ENCODE measurements around the gene VPS4A. TPM values are rescaled to one million over a fixed set of nuclear protein-coding genes. Genes with fewer than 3 reads are reported as not detected.
"Not testable (repeated sequence)": the region's sequence is repeated elsewhere in the genome, so short reads cannot be mapped to it uniquely, and the experiment has no call there.

Gene VPS4A
- total RNA-seq, 6 donors from 2014 or later, result 27.8 to 48.6 (median 32.9) TPM

DNA sequence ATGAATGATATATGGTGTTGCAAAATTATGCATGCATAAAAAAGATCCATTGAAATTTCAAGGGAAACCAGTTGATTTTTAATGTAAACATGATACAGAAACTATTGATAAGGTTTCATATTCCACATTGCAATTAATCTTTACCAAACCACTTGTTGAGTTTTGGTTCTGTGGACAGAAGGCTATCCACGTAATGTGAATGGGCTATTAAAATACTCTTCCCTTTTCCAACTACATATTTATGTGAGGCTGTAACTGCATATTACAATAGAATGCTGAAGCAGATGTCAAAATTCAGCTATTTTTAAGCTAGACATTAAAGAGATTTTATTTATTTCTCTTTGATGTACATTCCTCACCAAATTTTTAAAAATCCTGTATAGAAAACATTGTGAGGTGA, 33.7 kb upstream of the VPS4A start:
- Histone ChIP-seq H3K4me1 (peaks cover 12 to 15% (median 15%) of the 10 kb centered on the region in 4 donors), H3K36me3 (peaks cover 0 to 3% (median 0%) of the 10 kb centered on the region in 4 donors), H3K4me3 (no peak overlapping the region), H3K9me3 (no peaks in the 10 kb centered on the region), H3K27me3 (no peaks in the 10 kb centered on the region), H3K27ac (peak overlapping the region in 2 of 4 donors; percentile 2 to 5)
- 84 to 85% methylated on average over 1 of the region's 1 CpG for WGBS, 2 donors
- no peak for ATAC-seq (ENCODE audit: low FRiP score in 2 of 2)
- DNase-seq, result no peak
- TF ChIP-seq EP300 (IDR thresholded peaks at IDR 0.05) (no peak), POLR2A (IDR thresholded peaks at IDR 0.05) (no peak), POLR2AphosphoS5 (IDR thresholded peaks at IDR 0.05) (no peak)
- TF ChIP-seq, protein P1, sequence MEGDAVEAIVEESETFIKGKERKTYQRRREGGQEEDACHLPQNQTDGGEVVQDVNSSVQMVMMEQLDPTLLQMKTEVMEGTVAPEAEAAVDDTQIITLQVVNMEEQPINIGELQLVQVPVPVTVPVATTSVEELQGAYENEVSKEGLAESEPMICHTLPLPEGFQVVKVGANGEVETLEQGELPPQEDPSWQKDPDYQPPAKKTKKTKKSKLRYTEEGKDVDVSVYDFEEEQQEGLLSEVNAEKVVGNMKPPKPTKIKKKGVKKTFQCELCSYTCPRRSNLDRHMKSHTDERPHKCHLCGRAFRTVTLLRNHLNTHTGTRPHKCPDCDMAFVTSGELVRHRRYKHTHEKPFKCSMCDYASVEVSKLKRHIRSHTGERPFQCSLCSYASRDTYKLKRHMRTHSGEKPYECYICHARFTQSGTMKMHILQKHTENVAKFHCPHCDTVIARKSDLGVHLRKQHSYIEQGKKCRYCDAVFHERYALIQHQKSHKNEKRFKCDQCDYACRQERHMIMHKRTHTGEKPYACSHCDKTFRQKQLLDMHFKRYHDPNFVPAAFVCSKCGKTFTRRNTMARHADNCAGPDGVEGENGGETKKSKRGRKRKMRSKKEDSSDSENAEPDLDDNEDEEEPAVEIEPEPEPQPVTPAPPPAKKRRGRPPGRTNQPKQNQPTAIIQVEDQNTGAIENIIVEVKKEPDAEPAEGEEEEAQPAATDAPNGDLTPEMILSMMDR (IDR thresholded peaks at IDR 0.05), result no peak

DNA sequence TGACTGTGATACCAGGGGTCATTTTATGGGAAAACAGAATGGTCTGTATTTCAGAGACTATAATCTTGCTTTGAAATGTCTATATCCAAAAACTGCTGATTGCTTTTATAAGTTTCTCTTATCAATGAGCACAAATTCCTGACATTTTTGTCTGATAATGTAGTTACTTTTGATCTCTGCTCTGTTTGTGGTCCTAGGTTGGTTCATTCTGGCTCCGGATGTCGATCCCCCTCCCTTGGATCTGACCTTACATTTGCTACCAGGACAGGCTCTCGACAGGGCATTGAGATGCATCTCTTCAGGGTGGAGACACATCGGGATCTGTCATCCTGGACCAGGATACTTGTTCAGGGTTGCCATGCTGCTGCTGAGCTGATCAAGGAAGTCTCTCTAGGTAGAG, 27.3 kb upstream of the VPS4A start:
- H3K4me3 ChIP-seq, result no peak overlapping the region
- H3K27ac ChIP-seq, result no peak overlapping the region
- ATAC-seq (ENCODE audit: low FRiP score in 2 of 2) (no peak), DNase-seq (no peak)
- 76 to 94% methylated on average over 4 of the region's 4 CpGs for WGBS, 2 donors
- H3K4me1 ChIP-seq, result peaks cover 3 to 9% (median 7%) of the 10 kb centered on the region in 4 donors
- H3K27me3 ChIP-seq, result no peaks in the 10 kb centered on the region
- TF ChIP-seq, protein P1 (IDR thresholded peaks at IDR 0.05), result no peak
- TF ChIP-seq POLR2A (IDR thresholded peaks at IDR 0.05), result no peak
- no peak for TF ChIP-seq EP300 (IDR thresholded peaks at IDR 0.05)
- TF ChIP-seq POLR2AphosphoS5 (IDR thresholded peaks at IDR 0.05), result no peak
- peaks cover 0 to 28% (median 14%) of the 10 kb centered on the region in 4 donors for H3K36me3 ChIP-seq
- H3K9me3 ChIP-seq, result no peaks in the 10 kb centered on the region

DNA sequence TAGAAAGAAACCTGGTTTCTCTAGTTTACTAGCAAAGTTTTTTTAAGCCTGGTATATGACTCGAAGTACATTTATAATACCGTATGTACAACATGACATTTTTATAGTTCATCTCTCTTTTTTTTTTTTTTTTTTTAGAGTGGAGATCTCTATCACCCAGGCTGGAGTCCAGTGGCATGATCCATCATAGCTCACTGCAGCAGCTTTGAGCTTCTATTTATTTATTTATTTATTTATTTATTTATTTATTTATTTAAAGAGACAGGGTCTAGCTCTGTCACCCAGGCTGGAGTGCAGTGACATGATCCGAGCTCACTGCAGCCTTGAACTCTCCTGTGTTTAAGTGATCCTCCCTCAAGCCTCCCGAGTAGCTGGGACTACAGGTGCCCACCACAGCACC, 25.9 kb upstream of the VPS4A start:
- WGBS, 2 donors, result 89 to 93% methylated on average over 4 of the region's 4 CpGs

DNA sequence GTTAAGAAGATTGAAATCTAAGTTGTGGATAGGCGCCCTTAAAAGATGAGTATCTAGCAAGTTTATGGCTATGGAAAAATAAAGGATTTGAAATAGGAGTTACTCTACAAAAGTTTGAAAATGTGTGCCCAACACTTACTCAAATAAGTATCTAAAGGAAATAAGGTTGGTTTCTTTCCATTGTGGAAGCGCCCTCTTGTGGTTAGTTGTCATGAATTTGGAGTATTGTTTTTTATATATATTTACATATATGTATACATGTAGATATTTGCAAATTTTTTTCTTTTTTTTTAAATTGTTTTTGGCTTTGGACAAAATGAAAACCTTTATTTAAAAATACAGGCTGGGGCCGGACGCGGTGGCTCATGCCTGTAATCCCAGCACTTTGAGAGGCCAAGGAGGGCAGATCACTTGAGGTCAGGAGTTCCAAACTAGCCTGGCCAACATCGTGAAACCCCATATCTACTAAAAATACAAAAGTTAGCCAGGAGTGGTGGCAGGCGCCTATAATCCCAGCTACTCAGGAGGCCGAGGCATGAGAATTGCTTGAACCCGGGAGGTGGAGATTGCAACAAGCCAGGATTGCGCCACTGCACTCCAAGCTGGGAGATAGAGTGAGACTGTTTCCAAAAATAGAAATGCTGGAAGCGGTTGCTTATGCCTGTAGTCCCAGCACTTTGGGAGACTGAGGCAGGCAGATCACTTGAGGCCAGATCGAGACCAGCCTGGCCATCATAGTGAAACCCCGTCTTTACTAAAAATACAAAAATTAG, 24.0 kb upstream of the VPS4A start:
- peak in 1 of 2 donors; percentile 86 for DNase-seq
- no peaks in the 10 kb centered on the region for H3K27me3 ChIP-seq
- H3K4me1 ChIP-seq, result peaks cover 3 to 9% (median 7%) of the 10 kb centered on the region in 4 donors
- H3K27ac ChIP-seq, result peak overlapping the region in 2 of 4 donors; percentile 7 to 41
- peaks cover 0 to 28% (median 14%) of the 10 kb centered on the region in 4 donors for H3K36me3 ChIP-seq
- WGBS, 2 donors, result 53 to 56% methylated on average over 13 of the region's 13 CpGs
- TF ChIP-seq, protein P1 (IDR thresholded peaks at IDR 0.05), result peak; percentile 25 to 50 (median 44)
- TF ChIP-seq POLR2AphosphoS5 (IDR thresholded peaks at IDR 0.05), result peak; percentile 41 to 54
- TF ChIP-seq POLR2A (IDR thresholded peaks at IDR 0.05), result no peak
- no peaks in the 10 kb centered on the region for H3K9me3 ChIP-seq
- peak in 1 of 2 donors; percentile 70 for ATAC-seq (ENCODE audit: low FRiP score in 2 of 2)
- no peak overlapping the region for H3K4me3 ChIP-seq

More for the DNA sequence above, 25.9 kb upstream of the VPS4A start:
- no peak for TF ChIP-seq EP300 (IDR thresholded peaks at IDR 0.05)
- TF ChIP-seq, protein P1 (IDR thresholded peaks at IDR 0.05), result no peak
- no peak for TF ChIP-seq POLR2AphosphoS5 (IDR thresholded peaks at IDR 0.05)
- TF ChIP-seq POLR2A (IDR thresholded peaks at IDR 0.05), result no peak
- H3K9me3 ChIP-seq, result no peaks in the 10 kb centered on the region
- H3K27me3 ChIP-seq, result no peaks in the 10 kb centered on the region
- H3K27ac ChIP-seq, result no peak overlapping the region
- H3K4me1 ChIP-seq, result peaks cover 1 to 9% (median 7%) of the 10 kb centered on the region in 4 donors
- ATAC-seq (ENCODE audit: low FRiP score in 2 of 2), result no peak
- H3K4me3 ChIP-seq, result no peak overlapping the region
- H3K36me3 ChIP-seq, result peaks cover 0 to 28% (median 14%) of the 10 kb centered on the region in 4 donors
- no peak for DNase-seq

DNA sequence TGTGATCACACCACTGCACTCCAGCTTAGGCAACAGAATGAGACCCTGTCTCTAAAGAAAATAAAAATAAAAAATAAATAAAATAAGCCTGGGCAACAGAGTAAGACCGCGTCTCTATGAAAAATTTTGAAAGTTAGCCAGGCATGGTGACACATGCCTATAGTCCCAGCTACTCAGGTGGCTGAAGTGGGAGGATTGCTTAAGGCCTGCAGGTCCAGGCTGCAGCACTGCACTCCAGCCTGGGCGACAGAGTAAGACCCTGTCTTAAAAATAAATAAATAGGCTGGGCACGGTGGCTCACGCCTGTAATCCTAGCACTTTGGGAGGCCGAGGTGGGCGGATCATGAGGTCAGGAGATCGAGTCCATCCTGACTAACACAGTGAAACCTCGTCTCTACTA, 19.5 kb upstream of the VPS4A start:
- H3K36me3 ChIP-seq; H3K4me3 ChIP-seq; H3K27me3 ChIP-seq; H3K27ac ChIP-seq; ATAC-seq (ENCODE audit: low FRiP score in 2 of 2); H3K9me3 ChIP-seq: not testable (repeated sequence)
- peaks cover 3 to 13% (median 8%) of the 10 kb centered on the region in 4 donors for H3K4me1 ChIP-seq
- WGBS, 2 donors, result 74 to 80% methylated on average over 9 of the region's 9 CpGs
- DNase-seq, result peak in 1 of 2 donors; percentile 81

All from upper lobe of left lung (tissue), 6 donors.